ENCODE data around the gene GPALPP1. TPM values are rescaled to one million over a fixed set of nuclear protein-coding genes. Genes with fewer than 3 reads are reported as not detected.

Gene GPALPP1
- total and polyA plus RNA-seq, 2 donors from 2014 or later: 9.2 to 25.1 TPM

DNA sequence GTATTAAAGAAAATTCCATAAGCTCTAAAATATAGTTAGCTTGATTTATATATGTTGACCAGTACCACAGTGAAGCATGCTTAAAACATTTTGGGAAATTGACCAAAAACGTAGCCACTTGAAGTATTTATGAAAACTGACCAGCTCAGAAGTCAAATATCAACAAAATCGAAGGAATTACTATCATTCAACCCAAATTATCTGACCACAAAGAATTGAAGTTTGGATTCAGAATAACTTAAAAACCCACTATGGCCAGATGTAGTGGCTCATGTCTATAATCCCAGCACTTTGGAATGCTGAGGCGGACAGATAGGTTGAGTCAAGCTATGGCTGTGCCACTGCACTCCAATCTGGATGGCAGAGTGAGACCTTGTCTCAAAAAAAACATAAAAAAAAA, 31.9 kb downstream of the GPALPP1 start:
- Histone ChIP-seq H3K36me3 (ENCODE audit: control insufficient read depth in 2 of 3, insufficient read depth in 3 of 3, low read length in 3 of 3) (peaks cover 0 to 6% (median 0%) of the 10 kb centered on the region in 3 donors), H3K4me3 (ENCODE audit: low read length in 3 of 3) (no peak overlapping the region), H3K27ac (ENCODE audit: low read depth in 2 of 2, low read length in 2 of 2) (no peak overlapping the region), H3K27me3 (ENCODE audit: control insufficient read depth, insufficient read depth, low read length) (no peaks in the 10 kb centered on the region), H3K9me3 (ENCODE audit: control insufficient read depth in 2 of 3, insufficient read depth in 1 of 3, low read length in 3 of 3) (no peaks in the 10 kb centered on the region), H3K4me1 (ENCODE audit: control insufficient read depth in 2 of 3, insufficient read depth in 2 of 3, low read depth in 1 of 3, low read length in 3 of 3) (no peaks in the 10 kb centered on the region), H3K9ac (ENCODE audit: low read length in 3 of 3) (no peak overlapping the region)
- intact Hi-C loops (cut with DNase I): no loop called here
- no peak for DNase-seq
- TF ChIP-seq, protein P1, sequence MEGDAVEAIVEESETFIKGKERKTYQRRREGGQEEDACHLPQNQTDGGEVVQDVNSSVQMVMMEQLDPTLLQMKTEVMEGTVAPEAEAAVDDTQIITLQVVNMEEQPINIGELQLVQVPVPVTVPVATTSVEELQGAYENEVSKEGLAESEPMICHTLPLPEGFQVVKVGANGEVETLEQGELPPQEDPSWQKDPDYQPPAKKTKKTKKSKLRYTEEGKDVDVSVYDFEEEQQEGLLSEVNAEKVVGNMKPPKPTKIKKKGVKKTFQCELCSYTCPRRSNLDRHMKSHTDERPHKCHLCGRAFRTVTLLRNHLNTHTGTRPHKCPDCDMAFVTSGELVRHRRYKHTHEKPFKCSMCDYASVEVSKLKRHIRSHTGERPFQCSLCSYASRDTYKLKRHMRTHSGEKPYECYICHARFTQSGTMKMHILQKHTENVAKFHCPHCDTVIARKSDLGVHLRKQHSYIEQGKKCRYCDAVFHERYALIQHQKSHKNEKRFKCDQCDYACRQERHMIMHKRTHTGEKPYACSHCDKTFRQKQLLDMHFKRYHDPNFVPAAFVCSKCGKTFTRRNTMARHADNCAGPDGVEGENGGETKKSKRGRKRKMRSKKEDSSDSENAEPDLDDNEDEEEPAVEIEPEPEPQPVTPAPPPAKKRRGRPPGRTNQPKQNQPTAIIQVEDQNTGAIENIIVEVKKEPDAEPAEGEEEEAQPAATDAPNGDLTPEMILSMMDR (IDR thresholded peaks at IDR 0.05; ENCODE audit: borderline replicate concordance, extremely low read depth, insufficient read depth): no peak
- FAIRE-seq: no peak

DNA sequence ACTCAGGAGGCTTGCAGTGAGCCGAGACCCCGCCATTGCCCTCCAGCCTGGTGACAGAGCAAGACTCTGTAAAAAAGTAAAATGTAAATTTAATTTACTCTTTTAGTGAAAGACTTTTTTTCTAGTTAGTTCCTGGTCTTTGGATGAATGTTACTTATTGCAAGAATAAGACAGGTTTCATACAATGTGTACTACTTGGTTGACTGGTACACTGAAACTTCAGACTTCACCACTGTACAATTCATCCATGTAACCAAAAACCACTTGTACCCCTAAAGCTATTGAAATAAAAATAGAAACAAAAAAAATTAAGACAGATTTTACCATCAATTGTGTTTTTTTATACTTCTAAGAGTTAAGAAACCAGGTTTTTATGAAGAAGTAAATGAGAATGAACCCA, 35.5 kb downstream of the GPALPP1 start:
- H3K9ac ChIP-seq (ENCODE audit: low read length in 3 of 3): no peak overlapping the region

DNA sequence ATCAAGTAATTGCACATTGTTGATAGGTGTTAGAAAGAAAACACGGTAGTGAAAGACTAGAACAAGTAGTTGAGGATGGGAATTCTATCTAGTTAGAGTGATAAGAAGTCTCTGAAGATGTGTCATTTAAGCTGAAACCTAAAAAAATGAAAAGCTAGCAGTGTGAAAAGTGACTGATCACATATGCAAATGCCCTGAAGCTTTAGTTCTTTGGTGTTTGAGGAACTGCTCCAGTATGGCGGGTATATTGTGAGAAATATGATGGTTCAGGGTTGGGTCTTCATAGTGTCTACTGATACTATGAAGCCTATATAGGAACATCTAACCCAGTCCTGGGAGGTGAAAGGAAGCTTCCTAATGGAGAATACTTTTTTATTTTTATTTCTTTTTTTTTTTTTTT, 45.0 kb downstream of the GPALPP1 start:
- intact Hi-C loops (cut with DNase I): no loop called here
- Histone ChIP-seq H3K4me3 (ENCODE audit: low read length in 3 of 3) (no peak overlapping the region), H3K9me3 (ENCODE audit: control insufficient read depth in 2 of 3, insufficient read depth in 1 of 3, low read length in 3 of 3) (no peaks in the 10 kb centered on the region), H3K27me3 (ENCODE audit: control insufficient read depth, insufficient read depth, low read length) (no peaks in the 10 kb centered on the region), H3K4me1 (ENCODE audit: control insufficient read depth in 2 of 3, insufficient read depth in 2 of 3, low read depth in 1 of 3, low read length in 3 of 3) (no peaks in the 10 kb centered on the region), H3K36me3 (ENCODE audit: control insufficient read depth in 2 of 3, insufficient read depth in 3 of 3, low read length in 3 of 3) (no peaks in the 10 kb centered on the region), H3K27ac (ENCODE audit: low read depth in 2 of 2, low read length in 2 of 2) (no peak overlapping the region), H3K9ac (ENCODE audit: low read length in 3 of 3) (no peak overlapping the region)
- DNase-seq (no peak), FAIRE-seq (no peak)
- TF ChIP-seq, protein P1 (IDR thresholded peaks at IDR 0.05; ENCODE audit: borderline replicate concordance, extremely low read depth, insufficient read depth): no peak

More for the DNA sequence above, 35.5 kb downstream of the GPALPP1 start:
- no peak for DNase-seq
- no peak overlapping the region for H3K4me3 ChIP-seq (ENCODE audit: low read length in 3 of 3)
- no peaks in the 10 kb centered on the region for H3K9me3 ChIP-seq (ENCODE audit: control insufficient read depth in 2 of 3, insufficient read depth in 1 of 3, low read length in 3 of 3)
- no peak overlapping the region for H3K27ac ChIP-seq (ENCODE audit: low read depth in 2 of 2, low read length in 2 of 2)
- H3K36me3 ChIP-seq (ENCODE audit: control insufficient read depth in 2 of 3, insufficient read depth in 3 of 3, low read length in 3 of 3): peaks cover 0 to 24% (median 6%) of the 10 kb centered on the region in 3 donors
- intact Hi-C loops (cut with DNase I): no loop called here
- H3K4me1 ChIP-seq (ENCODE audit: control insufficient read depth in 2 of 3, insufficient read depth in 2 of 3, low read depth in 1 of 3, low read length in 3 of 3): no peaks in the 10 kb centered on the region
- no peaks in the 10 kb centered on the region for H3K27me3 ChIP-seq (ENCODE audit: control insufficient read depth, insufficient read depth, low read length)
- TF ChIP-seq, protein P1 (IDR thresholded peaks at IDR 0.05; ENCODE audit: borderline replicate concordance, extremely low read depth, insufficient read depth): no peak
- no peak for FAIRE-seq

DNA sequence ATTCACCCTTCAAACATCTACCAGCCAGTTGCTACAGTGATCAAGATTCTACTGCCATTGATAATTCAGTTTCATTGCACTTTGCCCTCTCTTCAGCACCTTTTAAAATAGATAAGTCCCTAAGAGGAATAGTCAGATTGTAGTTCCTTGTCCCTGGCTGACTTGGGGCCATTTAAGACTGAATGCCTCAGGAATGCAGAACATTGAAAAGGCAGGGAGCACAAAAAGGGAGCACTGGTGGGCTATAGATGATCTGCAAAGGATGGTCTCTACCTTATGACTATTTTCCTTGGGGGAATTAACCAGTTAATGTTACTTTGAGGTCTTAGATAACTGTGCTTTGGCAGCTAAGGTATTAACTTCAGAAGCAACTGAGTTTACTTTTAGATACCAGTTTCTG, 46.9 kb downstream of the GPALPP1 start:
- no peak for FAIRE-seq
- no peaks in the 10 kb centered on the region for H3K27me3 ChIP-seq (ENCODE audit: control insufficient read depth, insufficient read depth, low read length)
- no peak overlapping the region for H3K9ac ChIP-seq (ENCODE audit: low read length in 3 of 3)
- no peak for DNase-seq
- intact Hi-C loops (cut with DNase I): no loop called here
- H3K9me3 ChIP-seq (ENCODE audit: control insufficient read depth in 2 of 3, insufficient read depth in 1 of 3, low read length in 3 of 3): no peaks in the 10 kb centered on the region
- no peak overlapping the region for H3K27ac ChIP-seq (ENCODE audit: low read depth in 2 of 2, low read length in 2 of 2)
- no peaks in the 10 kb centered on the region for H3K36me3 ChIP-seq (ENCODE audit: control insufficient read depth in 2 of 3, insufficient read depth in 3 of 3, low read length in 3 of 3)
- H3K4me1 ChIP-seq (ENCODE audit: control insufficient read depth in 2 of 3, insufficient read depth in 2 of 3, low read depth in 1 of 3, low read length in 3 of 3): no peaks in the 10 kb centered on the region
- H3K4me3 ChIP-seq (ENCODE audit: low read length in 3 of 3): no peak overlapping the region
- TF ChIP-seq, protein P1 (IDR thresholded peaks at IDR 0.05; ENCODE audit: borderline replicate concordance, extremely low read depth, insufficient read depth): no peak
